PC-3 (cell line): ENCODE results near the gene CASP1.

ENCODE experiments used
- CTCF ChIP-seq: fragments of 300-600 bp; sonication (generic); conservative IDR thresholded peaks from 2 replicates; pipeline ENCODE4 v1.5.1; 2017; ENCODE audit warnings: antibody characterized with exemption, low read depth, mild to moderate bottlenecking, low read length
- EZH2 ChIP-seq: fragments of 300-600 bp; sonication (generic); IDR thresholded peaks from one replicate; pipeline ENCODE4 v1.6.1; 2017; ENCODE audit warnings: antibody characterized with exemption, mild to moderate bottlenecking, low read length; ENCODE audit not compliant: unreplicated experiment

- no peak for TF ChIP-seq CTCF
- TF ChIP-seq EZH2, result no peak
Measured at GRCh38 chr11:104991994-104992393, 43.0 kb downstream of the CASP1 start.
